Thyroid gland (tissue), 4 donors: ENCODE measurements around the gene DHX30. TPM values are rescaled to one million over a fixed set of nuclear protein-coding genes. Genes with fewer than 3 reads are reported as not detected.

Source experiments
- DNase-seq, 2 donors: peaks; one replicate each; pipeline ENCODE4 v3.0.0-alpha.2; 2019
- H3K27ac ChIP-seq, 3 donors: fragments of 200-600 bp; sonication (generic); 1 replicate in 2 of 3; 2 replicates in 1 of 3; pipeline ENCODE4 v1.5.1; 2016 to 2019; ENCODE audit warnings: mild to moderate bottlenecking in 1 of 3, moderate library complexity in 1 of 3
- H3K27me3 ChIP-seq: fragments of 200-600 bp; sonication (generic); one replicate; pipeline ENCODE4 v1.5.1; 2019
- H3K36me3 ChIP-seq, 2 donors: fragments of 200-600 bp; sonication (generic); one replicate each; pipeline ENCODE4 v1.5.1; 2016 to 2019
- H3K4me1 ChIP-seq, 2 donors: fragments of 200-600 bp; sonication (generic); one replicate each; pipeline ENCODE4 v1.5.1; 2017 to 2019
- H3K4me3 ChIP-seq, 3 donors: fragments of 200-600 bp; sonication (generic); replicated peaks in 1 of 3; 1 replicate in 2 of 3; 2 replicates in 1 of 3; pipeline ENCODE4 v1.5.1; 2016; ENCODE audit warnings: mild to moderate bottlenecking in 1 of 3
- H3K9me3 ChIP-seq: fragments of 200-600 bp; sonication (generic); one replicate; pipeline ENCODE4 v1.5.1; 2017
- CTCF ChIP-seq, 6 experiments: fragments of 200-600 bp in 3 of 6; fragments of 450-650 bp in 3 of 6; sonication (generic) in 3 of 6; IDR thresholded peaks; one replicate each; pipeline ENCODE4 v1.5.1; 2016 to 2019; ENCODE audit warnings: antibody characterized with exemption in 6 of 6, mild to moderate bottlenecking in 2 of 6, inconsistent platforms in 1 of 6, moderate library complexity in 1 of 6
- POLR2A ChIP-seq, 2 donors: fragments of 450-650 bp; IDR thresholded peaks; one replicate each; pipeline ENCODE4 v1.6.1; 2017; ENCODE audit warnings: antibody characterized with exemption in 2 of 2, mild to moderate bottlenecking in 2 of 2, moderate library complexity in 1 of 2
- WGBS, 2 donors: methylation state at CpG; one replicate each; pipeline ENCODE4 v1.1.5; 2017; 5-methylcytosine and 5-hydroxymethylcytosine counted together
- intact Hi-C: fragments of 100-400 bp; cut with DNase I; formaldehyde crosslinking; loops from one replicate; pipeline ENCODE4 v1.15.1; 2023
- total RNA-seq, 4 donors: library from RNA; depleted of rRNA; stranded (reverse); fragments of >200 nt; gene quantifications; one replicate each; pipeline ENCODE4 v1.2.3, GENCODE V29; 2016

The DHX30 gene
- total RNA-seq, 4 donors from 2014 or later: 51.3 to 80.3 (median 72.8) TPM

GRCh38 chr3:47891613-47892005 is 88.7 kb downstream of the DHX30 start:
- Histone ChIP-seq H3K9me3 (no peaks in the 10 kb centered on the region), H3K4me1 (no peaks in the 10 kb centered on the region), H3K4me3 (no peak overlapping the region), H3K27me3 (no peaks in the 10 kb centered on the region), H3K36me3 (no peaks in the 10 kb centered on the region), H3K27ac (no peak overlapping the region)
- no peak for DNase-seq
- TF ChIP-seq CTCF (IDR thresholded peaks at IDR 0.05): no peak
- TF ChIP-seq POLR2A (IDR thresholded peaks at IDR 0.05): no peak
- WGBS, 2 donors: 88 to 94% methylated on average over 3 of the region's 3 CpGs
- intact Hi-C loops: no loop called here

GRCh38 chr3:47892286-47893040 is 89.5 kb downstream of the DHX30 start:
- no peaks in the 10 kb centered on the region for H3K36me3 ChIP-seq
- H3K27ac ChIP-seq: no peak overlapping the region
- no peak overlapping the region for H3K4me3 ChIP-seq
- no peaks in the 10 kb centered on the region for H3K9me3 ChIP-seq
- H3K27me3 ChIP-seq: no peaks in the 10 kb centered on the region
- H3K4me1 ChIP-seq: no peaks in the 10 kb centered on the region
- no peak for DNase-seq
- intact Hi-C loops: no loop called here
- TF ChIP-seq CTCF (IDR thresholded peaks at IDR 0.05) (no peak), POLR2A (IDR thresholded peaks at IDR 0.05) (no peak)
- 89% methylated on average over 15 of the region's 15 CpGs for WGBS, 2 donors

- Histone ChIP-seq H3K4me1 (no peaks in the 10 kb centered on the region), H3K9me3 (no peaks in the 10 kb centered on the region), H3K4me3 (no peak overlapping the region), H3K36me3 (no peaks in the 10 kb centered on the region), H3K27ac (no peak overlapping the region), H3K27me3 (no peaks in the 10 kb centered on the region)
- intact Hi-C loops: no loop called here
- DNase-seq: no peak
- 91% methylated on average over 3 of the region's 3 CpGs for WGBS, 2 donors
- no peak for TF ChIP-seq POLR2A (IDR thresholded peaks at IDR 0.05)
- no peak for TF ChIP-seq CTCF (IDR thresholded peaks at IDR 0.05)
Measured at GRCh38 chr3:47895241-47895640, 92.3 kb downstream of the DHX30 start.

GRCh38 chr3:47896736-47897135 is 93.8 kb downstream of the DHX30 start:
- TF ChIP-seq CTCF (IDR thresholded peaks at IDR 0.05): no peak
- no peak for TF ChIP-seq POLR2A (IDR thresholded peaks at IDR 0.05)
- H3K27ac ChIP-seq: no peak overlapping the region
- DNase-seq: no peak
- no peaks in the 10 kb centered on the region for H3K27me3 ChIP-seq
- intact Hi-C loops: no loop called here
- H3K9me3 ChIP-seq: no peaks in the 10 kb centered on the region
- no peaks in the 10 kb centered on the region for H3K4me1 ChIP-seq
- H3K4me3 ChIP-seq: no peak overlapping the region
- 91 to 95% methylated on average over 3 of the region's 3 CpGs for WGBS, 2 donors
- no peaks in the 10 kb centered on the region for H3K36me3 ChIP-seq

GRCh38 chr3:47897954-47898353 is 95.0 kb downstream of the DHX30 start:
- no peak for DNase-seq
- Histone ChIP-seq H3K27ac (no peak overlapping the region), H3K4me3 (no peak overlapping the region), H3K27me3 (no peaks in the 10 kb centered on the region), H3K9me3 (no peaks in the 10 kb centered on the region), H3K36me3 (no peaks in the 10 kb centered on the region), H3K4me1 (no peaks in the 10 kb centered on the region)
- intact Hi-C loops: no loop called here
- 85 to 94% methylated on average over 3 of the region's 3 CpGs for whole genome bisulfite sequencing, 2 donors
- TF ChIP-seq CTCF (IDR thresholded peaks at IDR 0.05): no peak
- no peak for TF ChIP-seq POLR2A (IDR thresholded peaks at IDR 0.05)
